ENCODE data around the gene PAWR. TPM values are rescaled to one million over a fixed set of nuclear protein-coding genes. Genes with fewer than 3 reads are reported as not detected.
"Not testable (repeated sequence)": the region's sequence is repeated elsewhere in the genome, so short reads cannot be mapped to it uniquely, and the experiment has no call there.

Gene PAWR
- total and polyA plus RNA-seq, 2 experiments from 2014 or later, result 149 to 180 TPM

GRCh38 chr12:79544439-79544838, 146.3 kb downstream of the PAWR start:
- H2AFZ ChIP-seq; H3K4me2 ChIP-seq; H3K27me3 Mint-ChIP-seq (ENCODE audit: insufficient read depth, low read depth, poor library complexity); H3K4me3 Mint-ChIP-seq; H3F3A ChIP-seq (replicated peaks; ENCODE audit: low read depth); H3K9me2 ChIP-seq (ENCODE audit: insufficient read depth); H3K36me3 ChIP-seq (ENCODE audit: insufficient read depth); DNase-seq (ENCODE audit: low spot score); H3K4me3 ChIP-seq; ATAC-seq; H3K27me3 ChIP-seq (ENCODE audit: insufficient read depth); H4K20me1 ChIP-seq (replicated peaks; ENCODE audit: insufficient read depth): not testable (repeated sequence)
- Mint-ChIP-seq H3K27ac (peak overlapping the region; percentile 96), H3K4me1 (peaks cover 64% of the 10 kb centered on the region), H3K9me3 (peaks cover 25% of the 10 kb centered on the region), H3K36me3 (ENCODE audit: low read depth) (peaks cover 35% of the 10 kb centered on the region)
- Histone ChIP-seq H3K27ac (ENCODE audit: low read depth) (peak overlapping the region; percentile 94), H3K4me1 (ENCODE audit: insufficient read depth) (peaks cover 35% of the 10 kb centered on the region), H3K79me2 (replicated peaks; ENCODE audit: insufficient read depth) (peaks cover 12% of the 10 kb centered on the region; the same call in 1 of the 2 replicates)

- H3K4me3 Mint-ChIP-seq, result no peak overlapping the region
- DNase-seq (ENCODE audit: low spot score) (no peak), ATAC-seq (no peak)
- H3K79me2 ChIP-seq (replicated peaks; ENCODE audit: insufficient read depth), result peaks cover 9% of the 10 kb centered on the region; the same call in 1 of the 2 replicates
- H4K20me1 ChIP-seq (replicated peaks; ENCODE audit: insufficient read depth), result no peaks in the 10 kb centered on the region
- H3K9me3 Mint-ChIP-seq, result peaks cover 29% of the 10 kb centered on the region
- peaks cover 15% of the 10 kb centered on the region; the same call in 1 of the 2 replicates for H3K9me2 ChIP-seq (ENCODE audit: insufficient read depth)
- peaks cover 39% of the 10 kb centered on the region for H3K36me3 Mint-ChIP-seq (ENCODE audit: low read depth)
- no peaks in the 10 kb centered on the region for H3K36me3 ChIP-seq (ENCODE audit: insufficient read depth)
- H3K4me2 ChIP-seq, result no peak overlapping the region
- no peaks in the 10 kb centered on the region for H3F3A ChIP-seq (replicated peaks; ENCODE audit: low read depth)
- no peak overlapping the region for H2AFZ ChIP-seq
- no peaks in the 10 kb centered on the region for H3K27me3 ChIP-seq (ENCODE audit: insufficient read depth)
- H3K4me1 ChIP-seq (ENCODE audit: insufficient read depth), result peaks cover 18% of the 10 kb centered on the region; the same call in 1 of the 2 replicates
- H3K27me3 Mint-ChIP-seq (ENCODE audit: insufficient read depth, low read depth, poor library complexity), result peaks cover 2% of the 10 kb centered on the region
- no peak overlapping the region for H3K27ac Mint-ChIP-seq
- H3K4me3 ChIP-seq, result no peak overlapping the region
- no peak overlapping the region for H3K27ac ChIP-seq (ENCODE audit: low read depth)
- H3K4me1 Mint-ChIP-seq, result peaks cover 26% of the 10 kb centered on the region
- TF ChIP-seq, protein P1, sequence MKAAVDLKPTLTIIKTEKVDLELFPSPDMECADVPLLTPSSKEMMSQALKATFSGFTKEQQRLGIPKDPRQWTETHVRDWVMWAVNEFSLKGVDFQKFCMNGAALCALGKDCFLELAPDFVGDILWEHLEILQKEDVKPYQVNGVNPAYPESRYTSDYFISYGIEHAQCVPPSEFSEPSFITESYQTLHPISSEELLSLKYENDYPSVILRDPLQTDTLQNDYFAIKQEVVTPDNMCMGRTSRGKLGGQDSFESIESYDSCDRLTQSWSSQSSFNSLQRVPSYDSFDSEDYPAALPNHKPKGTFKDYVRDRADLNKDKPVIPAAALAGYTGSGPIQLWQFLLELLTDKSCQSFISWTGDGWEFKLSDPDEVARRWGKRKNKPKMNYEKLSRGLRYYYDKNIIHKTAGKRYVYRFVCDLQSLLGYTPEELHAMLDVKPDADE (IDR thresholded peaks at IDR 0.05), result no peak
- TF ChIP-seq EZH2 (IDR thresholded peaks at IDR 0.05; ENCODE audit: low read depth, unreplicated experiment) (no peak), POLR2AphosphoS5 (IDR thresholded peaks at IDR 0.05; ENCODE audit: low read depth) (no peak), ZNF114 (CRISPR knock-in tag; IDR thresholded peaks at IDR 0.05) (no peak), NANOG (IDR thresholded peaks at IDR 0.05; ENCODE audit: borderline replicate concordance) (no peak), ZNF462 (CRISPR knock-in tag; IDR thresholded peaks at IDR 0.05) (no peak)
- TF ChIP-seq, protein P2, sequence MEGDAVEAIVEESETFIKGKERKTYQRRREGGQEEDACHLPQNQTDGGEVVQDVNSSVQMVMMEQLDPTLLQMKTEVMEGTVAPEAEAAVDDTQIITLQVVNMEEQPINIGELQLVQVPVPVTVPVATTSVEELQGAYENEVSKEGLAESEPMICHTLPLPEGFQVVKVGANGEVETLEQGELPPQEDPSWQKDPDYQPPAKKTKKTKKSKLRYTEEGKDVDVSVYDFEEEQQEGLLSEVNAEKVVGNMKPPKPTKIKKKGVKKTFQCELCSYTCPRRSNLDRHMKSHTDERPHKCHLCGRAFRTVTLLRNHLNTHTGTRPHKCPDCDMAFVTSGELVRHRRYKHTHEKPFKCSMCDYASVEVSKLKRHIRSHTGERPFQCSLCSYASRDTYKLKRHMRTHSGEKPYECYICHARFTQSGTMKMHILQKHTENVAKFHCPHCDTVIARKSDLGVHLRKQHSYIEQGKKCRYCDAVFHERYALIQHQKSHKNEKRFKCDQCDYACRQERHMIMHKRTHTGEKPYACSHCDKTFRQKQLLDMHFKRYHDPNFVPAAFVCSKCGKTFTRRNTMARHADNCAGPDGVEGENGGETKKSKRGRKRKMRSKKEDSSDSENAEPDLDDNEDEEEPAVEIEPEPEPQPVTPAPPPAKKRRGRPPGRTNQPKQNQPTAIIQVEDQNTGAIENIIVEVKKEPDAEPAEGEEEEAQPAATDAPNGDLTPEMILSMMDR (conservative IDR thresholded peaks at IDR 0.05; ENCODE audit: low read depth in 2 of 2), result no peak
These were observed 153.1 kb downstream of the PAWR start for GRCh38 chr12:79537675-79538074.
